Stomach (tissue), 4 donors: ENCODE data around the gene DUSP9.
"Not testable (repeated sequence)": the region's sequence is repeated elsewhere in the genome, so short reads cannot be mapped to it uniquely, and the experiment has no call there.

Experiments
- CTCF ChIP-seq, 7 experiments: fragments of 450-650 bp in 4 of 7; fragments of 200-600 bp in 3 of 7; sonication (generic) in 3 of 7; IDR thresholded peaks; one replicate each; pipeline ENCODE4 v1.5.1; 2016 to 2019; ENCODE audit warnings: antibody characterized with exemption in 7 of 7, control low read depth in 2 of 7, mild to moderate bottlenecking in 1 of 7
- EP300 ChIP-seq: sonication (generic); formaldehyde crosslinking; IDR thresholded peaks from one replicate; pipeline ENCODE4 v1.6.1; 2017; ENCODE audit warnings: antibody characterized with exemption

GRCh38 chrX:153683486-153683885, 36.5 kb downstream of the DUSP9 start:
- not testable (repeated sequence) for TF ChIP-seq CTCF (IDR thresholded peaks at IDR 0.05); EP300
